OCI-M2 (cell line): ENCODE data around the gene CTSK.
"Not testable (repeated sequence)": the region's sequence is repeated elsewhere in the genome, so short reads cannot be mapped to it uniquely, and the experiment has no call there.

ENCODE experiments used
- DNase-seq: peaks from one replicate; lab custom pipeline; 2025; ENCODE audit not compliant: unreplicated experiment; lab: John Stamatoyannopoulos, UW

The CTSK gene

DNA sequence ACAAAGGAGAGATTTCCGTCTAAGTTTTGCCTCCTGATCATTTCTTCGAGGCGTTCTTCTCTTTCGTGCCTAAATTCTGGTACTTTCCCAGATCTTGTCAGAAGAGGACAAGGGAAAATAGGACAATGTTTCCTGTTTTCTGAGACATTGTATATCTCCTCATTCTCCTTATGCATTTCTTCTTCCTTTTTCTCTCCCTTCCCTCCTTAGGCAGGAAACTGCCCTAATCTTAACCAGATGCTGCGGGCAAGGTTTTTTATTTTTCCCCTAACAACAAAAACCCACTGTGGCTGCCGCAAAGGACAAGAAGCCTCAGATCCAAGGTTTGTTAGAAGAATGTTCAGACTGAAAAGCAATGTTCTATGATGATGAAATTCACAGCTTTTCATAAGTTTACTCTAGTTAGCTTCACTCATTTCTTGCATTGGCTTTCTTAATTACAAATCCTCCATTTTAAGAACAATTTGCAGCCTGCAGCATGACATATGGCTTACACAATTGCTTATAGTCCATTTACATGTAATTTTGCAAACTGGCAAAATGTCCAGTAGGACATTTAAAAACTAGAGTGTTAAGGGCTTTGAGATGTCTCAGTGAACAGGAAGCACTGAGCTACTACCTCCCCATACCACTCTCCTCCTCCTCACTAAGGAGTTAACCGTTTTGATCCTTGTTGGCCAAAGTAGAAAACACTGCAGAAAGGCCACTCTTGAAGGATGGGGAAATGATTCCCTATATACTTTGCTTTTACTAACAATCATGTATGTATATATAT is 624 bp downstream of the CTSK start:
- DNase-seq: no peak

DNA sequence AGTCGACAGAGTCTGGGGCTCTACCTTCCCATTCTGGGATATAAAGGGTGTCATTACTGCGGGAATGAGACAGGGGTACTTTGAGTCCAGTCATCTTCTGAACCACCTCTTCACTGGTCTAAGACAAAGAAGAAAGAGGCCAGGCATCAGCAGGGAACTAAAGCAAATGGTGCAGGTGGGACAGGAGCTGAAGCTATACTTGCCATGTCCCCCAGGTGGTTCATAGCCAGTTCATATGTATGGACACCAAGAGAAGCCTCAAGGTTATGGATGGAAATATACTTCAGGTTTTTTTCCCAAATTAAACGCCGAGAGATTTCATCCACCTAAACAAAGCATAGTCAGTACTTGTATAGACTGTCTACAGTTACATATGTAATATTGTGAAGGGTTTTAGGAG is 2.2 kb downstream of the CTSK start:
- DNase-seq: no peak

DNA sequence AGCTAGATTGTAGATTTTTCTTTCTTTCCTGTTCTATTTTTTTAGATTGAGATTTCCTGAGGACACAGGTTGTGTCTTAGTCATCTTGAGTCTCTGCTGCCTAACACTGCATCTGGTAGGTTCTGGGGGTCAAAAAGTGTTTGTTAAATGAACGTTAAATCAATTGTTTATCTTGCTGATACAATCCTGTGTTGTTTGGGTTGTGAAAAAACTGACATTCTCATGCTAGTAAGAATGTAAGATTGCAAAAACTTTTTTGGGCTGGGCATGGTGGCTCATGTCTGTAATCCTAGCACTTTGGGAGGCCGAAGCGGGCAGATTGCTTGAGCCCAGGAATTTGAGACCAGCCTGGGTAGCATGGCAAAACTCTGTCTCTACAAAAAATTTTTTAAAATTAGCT is 3.4 kb downstream of the CTSK start:
- DNase-seq: no peak

DNA sequence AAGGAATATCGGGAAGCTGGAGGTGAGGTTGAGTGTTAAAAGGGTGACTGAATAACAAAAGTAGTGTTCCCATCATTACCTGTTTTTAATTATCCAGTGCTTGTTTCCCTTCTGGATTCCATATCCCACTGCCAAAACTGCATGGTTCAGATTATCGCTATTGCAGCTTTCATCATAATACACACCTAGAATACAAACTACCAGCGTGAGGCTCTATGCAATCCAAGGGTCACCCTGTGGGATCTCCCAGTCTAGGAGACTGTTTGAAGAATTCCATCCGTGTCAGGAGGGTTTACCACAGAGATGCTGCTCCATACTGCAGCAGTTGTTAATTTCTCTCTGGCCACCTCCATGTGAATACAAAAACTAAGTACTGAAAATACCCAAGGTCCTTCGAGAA is 9.0 kb downstream of the CTSK start:
- no peak for DNase-seq

DNA sequence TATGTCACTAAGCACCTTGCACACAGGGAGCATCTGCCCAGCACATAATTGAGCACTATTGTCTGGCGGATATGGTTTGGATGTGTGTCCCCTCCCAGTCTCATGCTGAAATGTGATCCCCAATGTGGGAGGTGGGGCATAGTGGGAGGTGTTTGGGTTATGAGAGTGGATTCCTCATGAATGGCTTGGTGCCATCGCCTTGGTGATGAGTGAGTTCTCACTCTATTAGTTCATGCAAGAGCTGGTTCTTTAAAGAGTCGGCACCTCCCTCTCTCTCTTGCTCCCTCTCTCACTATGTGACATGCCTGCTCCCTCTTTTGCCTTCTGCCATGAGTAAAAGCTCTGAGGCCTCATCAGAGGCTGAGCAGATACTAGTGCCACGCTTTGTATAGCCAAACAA is 9.5 kb downstream of the CTSK start:
- DNase-seq: no peak

DNA sequence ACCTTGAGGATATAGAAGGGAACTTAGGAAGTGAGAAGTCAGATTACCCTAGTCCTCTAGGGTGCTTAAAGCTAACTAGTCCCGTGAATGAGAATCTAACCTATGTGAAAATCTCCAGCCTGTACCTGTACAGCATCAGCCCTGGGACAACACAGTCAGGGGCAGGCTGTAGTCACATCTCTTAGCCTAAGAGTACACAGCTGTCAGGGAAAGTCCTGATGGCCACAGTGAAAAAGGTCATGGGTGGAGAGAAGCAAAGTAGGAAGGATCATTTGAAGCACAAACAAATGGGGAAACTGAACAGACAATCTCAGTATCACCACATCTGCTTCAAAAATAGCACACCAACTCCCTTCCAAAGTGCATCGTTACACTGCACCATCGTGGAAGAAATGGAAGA is 11.7 kb downstream of the CTSK start:
- no peak for DNase-seq

DNA sequence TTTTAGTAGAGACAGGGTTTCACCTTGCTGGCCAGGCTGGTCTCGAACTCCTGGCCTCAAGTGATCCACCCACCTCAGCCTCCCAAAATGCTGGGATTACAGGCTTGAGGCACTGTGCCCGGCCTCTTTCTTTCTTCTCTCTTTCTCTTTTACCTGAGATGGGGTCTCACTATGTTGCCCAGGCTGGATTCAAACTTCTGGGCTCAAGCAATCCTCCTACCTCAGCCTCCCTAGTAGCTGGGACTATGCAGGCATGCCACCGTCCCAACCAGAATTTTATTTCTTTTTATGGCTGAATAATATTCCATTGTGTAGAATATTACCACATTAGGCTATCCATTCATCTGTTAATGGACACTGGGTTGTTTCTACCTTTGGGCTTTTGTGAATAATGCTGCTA is 14.3 kb downstream of the CTSK start:
- not testable (repeated sequence) for DNase-seq

DNA sequence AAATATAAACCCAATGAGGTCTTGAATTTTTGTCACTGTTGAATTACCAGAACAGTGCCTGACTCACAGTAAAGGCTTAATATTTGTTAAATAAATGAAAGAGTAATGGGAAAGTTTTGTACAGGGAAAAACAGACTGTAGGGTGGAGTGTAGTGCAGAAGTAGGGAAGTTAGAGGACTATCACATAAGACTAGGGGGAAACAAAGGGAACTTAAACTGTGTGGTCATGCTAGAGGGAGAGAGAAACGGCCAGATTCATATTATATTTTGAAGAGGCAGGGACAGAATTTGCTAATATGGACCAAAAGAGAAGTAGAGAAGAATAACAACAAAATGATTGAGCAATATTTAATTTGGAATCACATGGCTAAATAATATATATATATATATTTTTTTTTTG is 14.8 kb downstream of the CTSK start:
- DNase-seq: no peak

DNA sequence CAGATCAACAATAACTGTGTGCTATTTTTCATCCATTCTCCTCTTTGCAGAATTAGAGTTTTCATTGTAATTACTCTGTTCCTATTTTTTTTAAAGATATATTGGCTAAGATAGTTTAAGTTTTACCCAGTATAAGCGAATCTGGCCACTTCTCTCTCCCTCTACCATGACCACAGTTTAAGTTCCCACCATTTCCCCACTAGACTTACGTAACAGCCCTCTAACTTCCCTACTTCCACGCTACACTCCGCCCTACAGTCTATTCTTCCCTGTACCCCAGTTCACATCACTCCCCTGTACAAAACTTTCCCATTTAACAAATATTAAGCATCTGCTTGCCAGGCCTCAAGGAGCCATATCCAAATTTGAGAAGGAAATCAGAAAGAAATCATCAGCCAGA is 16.5 kb downstream of the CTSK start:
- DNase-seq: no peak

DNA sequence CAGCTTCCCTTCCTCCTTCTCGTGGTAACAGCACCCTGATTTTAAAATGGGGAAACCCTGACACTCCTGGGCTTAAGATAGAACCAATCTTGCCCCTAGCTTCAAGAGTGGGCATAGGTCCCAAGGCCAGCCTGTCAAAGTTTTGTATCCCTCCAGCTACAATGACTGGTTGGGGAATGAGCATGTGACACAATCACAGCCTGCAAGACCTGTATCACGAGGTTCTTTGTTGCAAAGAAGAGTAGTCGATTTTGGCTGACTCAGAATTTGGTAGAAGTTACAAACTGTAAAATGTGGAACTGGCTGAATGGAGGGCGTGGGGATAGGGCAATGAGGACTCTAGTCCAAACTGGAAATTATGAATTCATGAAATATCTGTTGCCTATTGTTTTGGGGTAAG is 18.7 kb downstream of the CTSK start:
- no peak for DNase-seq

DNA sequence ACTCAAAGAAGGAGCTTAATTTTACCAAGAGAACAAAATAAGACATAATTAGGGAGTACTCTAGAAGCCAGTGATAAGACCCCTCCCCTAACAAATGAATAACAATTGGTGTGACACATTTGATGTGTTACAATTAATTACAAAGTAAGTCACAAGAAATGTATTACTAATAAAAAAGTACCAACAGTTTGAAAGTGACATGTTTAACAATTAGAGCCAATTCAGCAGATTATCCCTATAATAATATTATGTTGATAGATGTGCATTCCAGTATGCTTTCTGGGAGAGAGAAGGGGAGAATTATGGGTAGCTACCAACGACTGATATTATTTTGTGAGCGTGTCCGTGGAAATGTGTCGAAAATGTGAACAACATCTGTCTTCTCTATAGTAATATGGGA is 19.1 kb downstream of the CTSK start:
- no peak for DNase-seq

DNA sequence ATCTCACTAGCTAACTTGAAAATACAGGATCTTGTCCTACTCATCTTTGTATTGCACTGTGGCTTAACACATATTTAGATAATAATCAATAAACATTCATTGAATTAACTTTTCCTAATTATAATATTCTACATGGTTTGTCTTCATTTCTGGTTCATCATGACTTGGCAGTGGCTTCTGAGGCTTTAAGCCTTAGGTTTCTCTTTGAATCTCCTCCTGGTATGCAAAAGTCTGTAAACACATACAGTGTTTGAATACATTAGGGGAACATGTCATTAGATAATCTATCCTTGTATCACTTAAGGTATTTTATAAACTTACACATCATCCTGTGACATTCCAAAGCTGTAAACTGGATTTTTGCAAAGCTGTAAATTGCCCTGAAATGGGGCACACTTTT is 20.6 kb downstream of the CTSK start:
- DNase-seq: no peak

DNA sequence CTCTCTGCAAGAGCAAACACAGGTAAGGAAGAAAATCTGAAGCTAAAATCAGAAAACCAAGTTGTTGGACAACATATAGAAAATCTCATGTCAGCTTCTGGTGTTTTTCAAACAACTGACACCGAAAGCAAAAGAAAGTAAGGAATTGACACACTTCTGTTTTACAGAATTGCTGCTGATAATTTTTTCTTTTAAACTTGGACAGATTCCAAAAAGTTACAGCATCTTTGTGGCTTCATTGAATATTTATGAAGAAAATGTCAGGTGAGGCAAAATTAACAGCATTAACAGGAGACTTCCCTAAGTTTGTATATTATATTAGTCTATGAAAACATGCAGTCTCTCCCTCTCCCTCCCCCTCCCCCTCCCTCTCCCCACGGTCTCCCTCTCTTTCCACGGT is 27.6 kb downstream of the CTSK start:
- DNase-seq: no peak

DNA sequence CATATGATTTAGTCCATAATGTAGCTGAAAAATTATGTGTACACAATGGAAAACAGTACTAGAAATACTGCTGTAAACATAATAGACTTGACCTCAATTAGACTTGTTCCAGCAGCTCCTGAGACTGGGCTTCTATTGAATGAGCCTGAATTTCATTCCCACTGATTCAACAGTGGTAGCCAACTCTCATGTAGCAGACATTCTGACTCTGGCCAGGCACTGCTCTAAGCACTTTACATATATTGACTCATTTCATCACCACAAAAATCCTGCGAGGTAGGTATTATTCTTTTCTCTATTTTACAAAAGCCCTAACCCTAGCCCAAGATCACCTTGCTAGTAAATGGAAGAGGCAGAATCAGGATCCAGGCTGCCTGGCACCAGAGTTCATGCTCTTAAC is 29.7 kb downstream of the CTSK start:
- DNase-seq: no peak

DNA sequence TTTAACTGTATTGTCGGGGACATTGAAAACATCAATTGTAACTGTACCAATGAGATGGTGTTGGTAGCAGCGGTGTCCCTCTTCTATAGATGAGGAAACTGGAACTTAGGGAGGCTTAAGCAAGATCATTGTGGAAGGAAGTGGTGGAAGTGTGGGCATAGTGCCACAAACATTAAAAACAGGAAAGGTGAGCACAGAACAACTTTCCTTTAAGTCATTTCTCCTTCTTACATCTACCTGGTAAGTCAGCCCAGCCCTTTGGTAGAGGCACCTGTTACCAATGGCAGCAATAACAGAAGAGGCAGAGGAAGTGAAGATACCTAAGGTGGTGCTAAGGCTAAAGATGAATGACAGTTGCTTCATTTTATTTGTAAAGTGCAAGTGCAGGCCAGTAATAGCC is 30.5 kb downstream of the CTSK start:
- DNase-seq: no peak

DNA sequence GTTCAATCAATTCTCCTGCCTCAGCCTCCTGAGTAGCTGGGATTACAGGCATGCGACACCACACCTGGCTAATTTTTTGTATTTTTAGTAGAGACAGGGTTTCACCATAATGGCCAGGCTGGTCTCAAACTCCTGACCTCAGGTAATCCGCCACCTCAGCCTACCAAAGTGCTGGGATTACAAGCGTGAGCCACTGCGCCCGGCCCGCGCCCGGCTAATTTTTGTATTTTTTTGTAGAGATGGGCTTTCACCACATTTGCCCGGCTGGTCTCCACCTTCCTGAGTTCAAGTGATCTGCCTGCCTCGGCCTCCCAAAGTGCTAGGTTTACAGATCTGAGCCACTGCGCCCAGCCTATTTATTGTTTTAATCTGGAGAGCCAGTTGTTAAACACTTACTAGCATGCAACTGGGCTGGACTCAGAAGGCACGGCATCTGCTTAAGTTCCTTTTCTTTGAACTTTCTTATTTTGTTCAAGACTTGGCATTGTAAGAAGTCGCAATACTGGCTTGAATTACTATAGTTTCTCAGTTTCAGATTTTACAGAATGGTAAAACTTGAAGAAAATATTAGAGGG is 32.0 kb downstream of the CTSK start:
- not testable (repeated sequence) for DNase-seq

DNA sequence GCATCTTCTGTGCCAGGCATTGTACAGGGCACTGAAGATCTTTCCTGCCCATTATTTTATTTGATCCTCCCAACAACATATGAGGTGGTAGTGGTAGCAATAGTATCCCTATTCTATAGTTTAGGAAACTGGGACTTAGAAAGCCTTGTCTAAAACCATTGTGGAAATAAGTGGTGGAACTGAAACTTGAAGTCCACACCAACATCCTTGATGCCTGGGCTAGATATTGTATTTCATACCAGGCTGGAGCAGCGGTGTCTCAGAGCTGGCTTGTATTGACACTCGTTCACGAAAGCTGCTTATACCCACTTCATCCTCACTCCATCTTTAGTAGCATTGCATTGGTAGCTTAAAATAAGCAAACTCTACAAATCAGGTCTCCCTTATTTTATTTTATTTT is 32.8 kb downstream of the CTSK start:
- no peak for DNase-seq

DNA sequence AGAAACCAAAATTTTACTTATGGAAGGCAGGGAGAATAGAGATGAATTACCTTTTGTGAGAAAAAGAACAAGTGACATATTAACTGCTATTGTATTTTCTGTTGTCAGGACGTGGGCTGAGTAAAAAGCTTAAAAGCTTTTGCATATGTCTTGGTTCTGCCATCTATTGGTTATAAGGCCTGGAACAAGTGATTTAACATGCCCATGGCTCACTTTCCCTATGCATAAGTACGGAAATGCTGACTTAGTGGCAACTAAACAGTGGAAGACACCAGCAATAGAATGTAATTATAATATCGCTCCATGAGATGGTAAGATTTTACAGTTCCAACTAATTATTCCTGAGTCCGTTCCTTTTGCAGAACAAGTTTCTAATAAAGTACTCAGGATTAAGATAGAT is 35.7 kb downstream of the CTSK start:
- no peak for DNase-seq

DNA sequence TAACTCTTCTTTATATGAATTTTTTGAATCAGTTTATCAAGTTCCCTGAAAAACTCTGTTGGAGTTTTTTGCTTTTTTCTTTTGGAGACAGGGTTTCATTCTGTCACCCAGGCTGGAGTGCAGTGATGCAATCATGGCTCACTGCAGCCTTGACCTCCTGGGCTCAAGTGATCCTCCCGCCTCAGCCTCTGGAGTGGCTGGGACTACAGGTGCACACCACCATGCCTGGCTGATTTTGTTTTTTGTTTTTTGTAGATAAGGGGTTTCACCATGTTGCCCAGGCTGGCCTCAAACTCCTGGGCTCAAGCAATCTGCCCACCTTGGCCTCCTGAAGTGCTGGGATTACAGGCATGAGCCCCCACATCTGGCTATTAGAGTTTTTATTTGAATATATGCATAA is 40.4 kb downstream of the CTSK start:
- DNase-seq: not testable (repeated sequence)

DNA sequence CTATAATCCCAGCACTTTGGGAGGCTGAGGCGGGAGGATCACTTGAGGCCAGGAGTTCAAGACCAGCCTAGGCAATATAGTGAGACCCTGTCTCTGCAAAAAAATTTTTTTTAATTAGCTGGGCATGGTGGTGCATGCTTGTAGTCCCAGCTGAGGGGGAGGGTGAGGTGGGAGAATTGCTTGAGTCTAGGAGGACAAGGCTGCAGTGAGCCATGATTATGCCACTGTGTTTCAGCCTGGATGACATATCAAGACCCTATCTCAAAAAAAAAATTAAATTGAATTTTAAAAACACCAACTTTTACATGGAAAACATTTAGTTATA is 42.1 kb downstream of the CTSK start:
- not testable (repeated sequence) for DNase-seq

DNA sequence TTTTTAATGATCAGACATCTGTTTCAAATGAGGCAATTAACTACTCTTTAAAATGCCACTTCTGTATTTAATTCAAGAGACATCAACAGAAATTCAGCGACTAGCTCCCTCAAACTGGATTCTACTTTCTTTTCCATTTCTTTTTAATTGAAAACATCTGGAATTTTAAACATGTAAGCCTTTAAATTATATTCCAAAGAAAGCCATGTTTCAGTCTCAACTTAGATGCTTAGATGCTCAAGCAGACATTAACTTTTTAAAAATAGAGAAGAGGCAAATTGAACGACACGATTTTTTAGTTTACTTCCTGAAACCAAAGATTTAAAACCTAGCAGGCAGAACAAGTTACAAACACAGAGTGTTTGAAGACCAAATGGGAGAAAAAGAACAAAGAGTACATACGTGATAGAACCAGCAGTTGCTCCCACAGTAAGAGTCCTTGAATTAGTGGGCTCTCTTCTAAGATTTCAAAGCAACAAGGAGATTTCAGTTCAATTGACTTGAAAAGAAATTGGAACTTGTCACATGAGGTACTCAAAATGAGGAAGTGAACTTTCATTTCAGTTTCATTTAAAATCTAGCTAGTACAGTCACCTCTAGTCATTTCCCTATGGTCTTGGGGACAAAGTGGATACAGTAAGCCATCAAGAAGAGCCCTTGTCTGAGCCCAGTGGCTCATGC is 42.6 kb downstream of the CTSK start, which contains the start of gene CTSS:
Gene CTSS (minus strand): TSS at position 483 of the 681 bp plus-strand sequence. CDS start 1,015 bp downstream, outside the sequence.
- DNase-seq: peak; percentile 89

DNA sequence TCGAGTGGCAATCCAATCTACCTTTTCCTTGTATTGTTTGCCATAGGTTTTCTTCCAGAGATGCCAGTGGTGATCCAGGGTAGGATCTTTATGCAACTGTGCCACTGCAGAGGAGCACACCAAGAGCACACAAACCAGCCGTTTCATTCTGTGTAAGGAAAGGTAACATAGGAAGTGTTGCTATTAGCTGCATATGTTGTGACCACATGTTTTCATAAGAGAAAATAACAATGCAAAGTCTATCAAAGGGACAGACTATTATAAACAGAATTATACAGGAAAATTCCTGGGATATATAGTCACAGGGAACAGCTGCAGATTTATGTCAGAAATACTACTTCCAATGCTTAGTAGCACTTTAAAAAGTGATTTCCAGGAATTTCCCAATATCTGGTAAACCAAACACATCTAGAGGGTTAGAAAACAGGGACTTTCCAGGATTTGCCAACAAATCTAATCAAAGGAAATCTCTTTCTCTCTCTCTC is 43.4 kb downstream of the CTSK start:
- DNase-seq: no peak
